Gastrocnemius medialis (tissue), 4 donors: Measurements from ENCODE around the gene GFRA1. TPM values are rescaled to one million over a fixed set of nuclear protein-coding genes. Genes with fewer than 3 reads are reported as not detected.
A peak's percentile ranks its signal among the peaks of the same experiment; 100 is the strongest.

Source experiments
- ATAC-seq, 2 donors: fragments of 150-250 bp; one replicate each; pipeline ENCODE4 v1.9.1; 2016
- DNase-seq, 2 donors: peaks; one replicate each; pipeline ENCODE4 v3.0.0-alpha.2; 2019
- H3K27ac ChIP-seq, 4 donors: fragments of 200-600 bp; sonication (generic); 1 replicate in 1 of 4; 2 replicates in 3 of 4; pipeline ENCODE4 v1.5.1; 2016 to 2018; ENCODE audit warnings: mild to moderate bottlenecking in 2 of 4, moderate library complexity in 1 of 4
- H3K27me3 ChIP-seq, 3 donors: fragments of 200-600 bp; sonication (generic) in 2 of 3; 1 replicate in 1 of 3; 2 replicates in 2 of 3; pipeline versions ENCODE4 v1.5.1 to v1.6.0; 2016 to 2019; ENCODE audit warnings: mild to moderate bottlenecking in 1 of 3, moderate library complexity in 1 of 3
- H3K36me3 ChIP-seq, 2 donors: fragments of 200-600 bp; sonication (generic) in 1 of 2; one replicate each; pipeline ENCODE4 v1.5.1; 2017 to 2018
- H3K4me1 ChIP-seq, 2 donors: fragments of 200-600 bp; sonication (generic) in 1 of 2; one replicate each; pipeline ENCODE4 v1.5.1; 2016 to 2017; ENCODE audit warnings: mild to moderate bottlenecking in 2 of 2
- H3K4me3 ChIP-seq, 4 donors: fragments of 200-600 bp; sonication (generic) in 3 of 4; 1 replicate in 1 of 4; 2 replicates in 3 of 4; pipeline ENCODE4 v1.5.1; 2016 to 2019; ENCODE audit warnings: mild to moderate bottlenecking in 2 of 4
- H3K9me3 ChIP-seq, 3 donors: fragments of 200-600 bp; sonication (generic) in 2 of 3; 1 replicate in 1 of 3; 2 replicates in 2 of 3; pipeline ENCODE4 v1.5.1; 2016 to 2019
- POLR2A ChIP-seq, 2 donors: fragments of 450-650 bp; IDR thresholded peaks; one replicate each; pipeline ENCODE4 v1.6.1; 2017; ENCODE audit warnings: antibody characterized with exemption in 2 of 2, mild to moderate bottlenecking in 2 of 2, moderate library complexity in 2 of 2
- in situ Hi-C, 4 donors: fragments of 200-750 bp; cut with MboI; loops; one replicate each; pipeline versions ENCODE4 v1.15.0 to v1.8.0; 2017; ENCODE audit warnings: low sequenced_read_pairs in 4 of 4
- intact Hi-C: fragments of 100-400 bp; cut with DNase I; formaldehyde crosslinking; loops from one replicate; pipeline ENCODE4 v1.15.1; 2023; ENCODE audit warnings: low total_unique reads
- total RNA-seq, 4 donors: library from RNA; depleted of rRNA; stranded (reverse); fragments of >200 nt; gene quantifications; one replicate each; pipeline versions ENCODE4 v1.1.0 to v1.2.3, GENCODE V29; 2016
- TF ChIP-seq, protein P1 (sequence below), 5 experiments: fragments of 450-650 bp in 3 of 5; fragments of 200-600 bp in 2 of 5; sonication (generic) in 2 of 5; IDR thresholded peaks in 4 of 5; conservative IDR thresholded peaks in 1 of 5; 1 replicate in 4 of 5; 2 replicates in 1 of 5; pipeline ENCODE4 v1.5.1; 2016 to 2019; ENCODE audit warnings: antibody characterized with exemption in 5 of 5, mild to moderate bottlenecking in 3 of 5, moderate library complexity in 3 of 5

The GFRA1 gene
- total RNA-seq, 4 donors from 2014 or later, result 21.2 to 34.2 (median 25.2) TPM

DNA sequence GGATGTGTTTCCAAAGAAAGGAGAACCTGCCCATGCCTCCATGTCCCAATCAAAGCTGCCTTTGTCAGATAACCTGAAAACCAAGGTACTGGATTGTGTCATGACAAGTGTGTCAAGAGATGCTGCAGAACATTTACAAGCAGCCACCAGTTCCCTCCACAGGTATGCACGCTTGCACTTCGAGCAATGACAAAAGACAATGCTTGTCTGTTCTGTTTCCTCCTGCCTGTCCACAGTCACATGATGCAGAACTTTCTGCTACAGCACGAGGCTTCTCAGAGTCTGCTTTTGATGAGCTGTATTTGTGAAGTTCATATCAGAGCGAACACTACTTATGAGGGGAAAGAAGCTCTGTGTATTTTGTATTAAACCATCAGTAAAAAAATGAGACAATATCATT is 209.9 kb downstream of the GFRA1 start:
- ATAC-seq (no peak), DNase-seq (no peak)
- H3K4me1 ChIP-seq, result peaks cover 0 to 8% of the 10 kb centered on the region in 2 donors
- TF ChIP-seq POLR2A (IDR thresholded peaks at IDR 0.05), result no peak
- TF ChIP-seq, protein P1, sequence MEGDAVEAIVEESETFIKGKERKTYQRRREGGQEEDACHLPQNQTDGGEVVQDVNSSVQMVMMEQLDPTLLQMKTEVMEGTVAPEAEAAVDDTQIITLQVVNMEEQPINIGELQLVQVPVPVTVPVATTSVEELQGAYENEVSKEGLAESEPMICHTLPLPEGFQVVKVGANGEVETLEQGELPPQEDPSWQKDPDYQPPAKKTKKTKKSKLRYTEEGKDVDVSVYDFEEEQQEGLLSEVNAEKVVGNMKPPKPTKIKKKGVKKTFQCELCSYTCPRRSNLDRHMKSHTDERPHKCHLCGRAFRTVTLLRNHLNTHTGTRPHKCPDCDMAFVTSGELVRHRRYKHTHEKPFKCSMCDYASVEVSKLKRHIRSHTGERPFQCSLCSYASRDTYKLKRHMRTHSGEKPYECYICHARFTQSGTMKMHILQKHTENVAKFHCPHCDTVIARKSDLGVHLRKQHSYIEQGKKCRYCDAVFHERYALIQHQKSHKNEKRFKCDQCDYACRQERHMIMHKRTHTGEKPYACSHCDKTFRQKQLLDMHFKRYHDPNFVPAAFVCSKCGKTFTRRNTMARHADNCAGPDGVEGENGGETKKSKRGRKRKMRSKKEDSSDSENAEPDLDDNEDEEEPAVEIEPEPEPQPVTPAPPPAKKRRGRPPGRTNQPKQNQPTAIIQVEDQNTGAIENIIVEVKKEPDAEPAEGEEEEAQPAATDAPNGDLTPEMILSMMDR (IDR thresholded peaks at IDR 0.05 in 4 of 5, conservative IDR thresholded peaks at IDR 0.05 in 1 of 5), result no peak
- H3K36me3 ChIP-seq, result no peaks in the 10 kb centered on the region
- H3K27ac ChIP-seq, result no peak overlapping the region
- no peaks in the 10 kb centered on the region for H3K27me3 ChIP-seq
- no peak overlapping the region for H3K4me3 ChIP-seq
- intact Hi-C loops (no loop called here), in situ Hi-C loops (no loop called here)
- H3K9me3 ChIP-seq, result no peaks in the 10 kb centered on the region

DNA sequence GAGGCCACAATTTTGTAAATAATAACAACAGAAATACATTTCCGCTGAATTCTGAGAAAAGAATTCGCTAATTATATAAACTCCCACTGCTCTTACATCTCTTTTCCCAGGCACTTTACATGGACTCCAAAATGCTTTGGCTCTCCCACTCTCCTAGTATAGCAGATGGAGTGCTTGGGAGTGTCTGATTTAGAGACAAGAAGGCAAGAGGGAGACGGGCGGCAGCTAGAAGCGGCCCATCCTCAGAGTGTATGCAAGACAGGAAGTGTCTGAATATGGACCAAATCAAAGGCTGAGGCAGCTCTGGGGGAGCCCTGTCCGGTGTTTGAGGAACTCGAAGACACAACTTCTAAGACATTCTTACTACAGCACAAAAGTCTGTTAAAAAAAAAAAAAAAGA is 212.1 kb downstream of the GFRA1 start:
- in situ Hi-C loops (no loop called here), intact Hi-C loops (no loop called here)
- no peaks in the 10 kb centered on the region for H3K36me3 ChIP-seq
- no peaks in the 10 kb centered on the region for H3K9me3 ChIP-seq
- TF ChIP-seq POLR2A (IDR thresholded peaks at IDR 0.05), result no peak
- TF ChIP-seq, protein P1 (IDR thresholded peaks at IDR 0.05 in 4 of 5, conservative IDR thresholded peaks at IDR 0.05 in 1 of 5), result no peak
- ATAC-seq (no peak), DNase-seq (no peak)
- H3K4me3 ChIP-seq, result no peak overlapping the region
- no peaks in the 10 kb centered on the region for H3K27me3 ChIP-seq
- no peak overlapping the region for H3K27ac ChIP-seq
- peaks cover 0 to 23% of the 10 kb centered on the region in 2 donors for H3K4me1 ChIP-seq

DNA sequence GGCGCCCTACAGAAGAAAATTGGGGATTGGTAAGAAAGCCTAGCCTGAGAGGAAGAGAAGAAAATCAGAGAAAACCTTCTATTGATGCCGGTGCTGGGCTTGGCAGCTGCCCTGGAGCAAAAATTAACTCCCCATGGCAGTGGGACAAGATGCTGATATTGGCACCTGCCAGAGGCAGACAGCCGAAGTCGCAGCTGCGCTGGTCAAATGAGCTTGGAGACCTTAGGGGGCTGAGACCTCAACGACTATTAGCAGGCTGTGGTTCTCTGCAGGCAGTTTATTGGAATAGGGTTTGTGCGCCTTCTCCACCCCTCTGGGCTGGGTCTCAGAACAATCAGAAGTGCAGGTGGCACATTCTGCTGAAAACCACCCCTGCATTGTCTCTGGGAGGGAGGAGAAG is 213.7 kb downstream of the GFRA1 start:
- H3K9me3 ChIP-seq, result no peaks in the 10 kb centered on the region
- TF ChIP-seq, protein P1 (IDR thresholded peaks at IDR 0.05 in 4 of 5, conservative IDR thresholded peaks at IDR 0.05 in 1 of 5), result no peak
- H3K4me3 ChIP-seq, result no peak overlapping the region
- intact Hi-C loops (no loop called here), in situ Hi-C loops (no loop called here)
- peaks cover 0 to 25% of the 10 kb centered on the region in 2 donors for H3K4me1 ChIP-seq
- no peaks in the 10 kb centered on the region for H3K27me3 ChIP-seq
- ATAC-seq (no peak), DNase-seq (no peak)
- H3K27ac ChIP-seq, result peak overlapping the region in 2 of 4 donors; percentile 13 to 22
- no peaks in the 10 kb centered on the region for H3K36me3 ChIP-seq

DNA sequence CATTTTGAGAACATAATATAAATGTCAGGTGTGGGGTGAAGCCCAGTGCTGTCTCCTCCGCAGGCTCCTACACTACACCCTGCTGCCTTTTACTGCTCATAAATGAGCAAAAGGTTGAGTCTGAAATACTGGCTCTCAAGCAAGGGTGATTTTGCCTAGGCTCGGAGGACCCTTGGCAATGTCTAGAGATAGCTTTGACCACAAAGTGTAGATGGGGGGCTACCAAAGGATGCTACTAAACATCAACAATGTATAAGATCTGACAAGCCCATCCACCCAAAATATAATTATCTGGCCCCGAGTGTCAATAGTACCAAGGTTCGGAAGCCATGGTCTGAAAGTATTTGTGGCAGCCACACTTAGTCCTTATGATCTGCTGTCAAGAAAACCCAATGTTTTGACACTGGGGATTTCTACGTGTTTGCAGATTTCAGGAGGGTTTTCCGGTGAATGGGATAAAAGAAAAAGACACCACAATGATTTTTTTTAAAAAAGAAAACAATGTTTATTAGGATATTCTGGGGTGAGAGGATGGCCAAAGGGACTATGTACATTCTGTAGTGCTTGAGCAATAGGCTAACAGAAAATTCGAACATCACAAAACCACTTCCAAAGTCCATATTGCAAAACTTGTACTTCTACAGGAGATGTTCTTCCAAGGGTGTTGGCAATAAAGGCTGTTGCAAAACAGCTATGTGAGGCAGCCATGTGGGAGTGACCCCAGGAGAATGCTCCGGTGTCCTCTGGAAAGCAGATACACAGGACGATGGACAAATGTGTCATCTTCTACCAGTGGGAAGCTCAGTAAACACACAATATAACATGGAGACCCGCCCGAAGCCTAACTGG is 216.3 kb downstream of the GFRA1 start:
- ATAC-seq (peak; percentile 88 to 93), DNase-seq (peak; percentile 60 to 75)

More for the DNA sequence above, 216.3 kb downstream of the GFRA1 start:
- H3K36me3 ChIP-seq, result no peaks in the 10 kb centered on the region
- in situ Hi-C loops (no loop called here), intact Hi-C loops (no loop called here)
- H3K9me3 ChIP-seq, result no peaks in the 10 kb centered on the region
- H3K4me1 ChIP-seq, result peaks cover 0 to 25% of the 10 kb centered on the region in 2 donors
- H3K27me3 ChIP-seq, result no peaks in the 10 kb centered on the region
- TF ChIP-seq, protein P1 (IDR thresholded peaks at IDR 0.05 in 4 of 5, conservative IDR thresholded peaks at IDR 0.05 in 1 of 5), result no peak
- TF ChIP-seq POLR2A (IDR thresholded peaks at IDR 0.05), result no peak
- H3K27ac ChIP-seq, result peak overlapping the region; percentile 2 to 36 (median 28)
- no peak overlapping the region for H3K4me3 ChIP-seq
